Fibroblast of skin of abdomen (primary cell): Measurements from ENCODE around the gene DDX24.

Experiments used
- DNase-seq: peaks from one replicate; pipeline ENCODE4 v3.0.0-alpha.2; 2013

DDX24 gene

GRCh38 chr14:94029671-94030203 is 51.3 kb downstream of the DDX24 start:
- DNase-seq = no peak

- DNase-seq = no peak
Measured at GRCh38 chr14:94029265-94029664, 51.7 kb downstream of the DDX24 start.

- DNase-seq = no peak
Measured at GRCh38 chr14:94028450-94028826, 52.6 kb downstream of the DDX24 start.

GRCh38 chr14:94027566-94028449 is 53.2 kb downstream of the DDX24 start:
- DNase-seq = no peak

- no peak for DNase-seq
Measured at GRCh38 chr14:94026889-94027469, 54.0 kb downstream of the DDX24 start.

GRCh38 chr14:94026173-94026888 is 54.7 kb downstream of the DDX24 start, which contains the start of gene OTUB2:
TSS of gene OTUB2 (plus strand) at chr14:94026340. CDS start at chr14:94026538, 198 bp downstream.
- DNase-seq = peak; percentile 99

- no peak for DNase-seq
Measured at GRCh38 chr14:94025720-94026119, 55.3 kb downstream of the DDX24 start.

GRCh38 chr14:94024549-94024948 is 56.5 kb downstream of the DDX24 start:
- DNase-seq = no peak

- no peak for DNase-seq
Measured at GRCh38 chr14:94022532-94023411, 58.2 kb downstream of the DDX24 start.

- no peak for DNase-seq
Measured at GRCh38 chr14:94021416-94022157, 59.4 kb downstream of the DDX24 start.

GRCh38 chr14:94021001-94021400 is 60.0 kb downstream of the DDX24 start:
- no peak for DNase-seq

GRCh38 chr14:94020267-94020666 is 60.7 kb downstream of the DDX24 start:
- no peak for DNase-seq

- DNase-seq = no peak
Measured at GRCh38 chr14:94019329-94019728, 61.7 kb downstream of the DDX24 start.

GRCh38 chr14:94018308-94018707 is 62.7 kb downstream of the DDX24 start:
- no peak for DNase-seq

- DNase-seq = no peak
Measured at GRCh38 chr14:94016446-94016976, 64.5 kb downstream of the DDX24 start.

- DNase-seq = no peak
Measured at GRCh38 chr14:94015223-94015622, 65.8 kb downstream of the DDX24 start.

GRCh38 chr14:94014382-94014781 is 66.6 kb downstream of the DDX24 start:
- DNase-seq = no peak

- peak; percentile 44 for DNase-seq
Measured at GRCh38 chr14:94011795-94012194, 69.2 kb downstream of the DDX24 start.

GRCh38 chr14:94010625-94011024 is 70.4 kb downstream of the DDX24 start:
- no peak for DNase-seq

GRCh38 chr14:94009767-94010166 is 71.2 kb downstream of the DDX24 start:
- DNase-seq = peak; percentile 62

GRCh38 chr14:94008234-94008633 is 72.8 kb downstream of the DDX24 start:
- DNase-seq = no peak
